ENCODE data around the gene TSEN34.
"Not testable (repeated sequence)": the region's sequence is repeated elsewhere in the genome, so short reads cannot be mapped to it uniquely, and the experiment has no call there.

TSEN34 gene

DNA sequence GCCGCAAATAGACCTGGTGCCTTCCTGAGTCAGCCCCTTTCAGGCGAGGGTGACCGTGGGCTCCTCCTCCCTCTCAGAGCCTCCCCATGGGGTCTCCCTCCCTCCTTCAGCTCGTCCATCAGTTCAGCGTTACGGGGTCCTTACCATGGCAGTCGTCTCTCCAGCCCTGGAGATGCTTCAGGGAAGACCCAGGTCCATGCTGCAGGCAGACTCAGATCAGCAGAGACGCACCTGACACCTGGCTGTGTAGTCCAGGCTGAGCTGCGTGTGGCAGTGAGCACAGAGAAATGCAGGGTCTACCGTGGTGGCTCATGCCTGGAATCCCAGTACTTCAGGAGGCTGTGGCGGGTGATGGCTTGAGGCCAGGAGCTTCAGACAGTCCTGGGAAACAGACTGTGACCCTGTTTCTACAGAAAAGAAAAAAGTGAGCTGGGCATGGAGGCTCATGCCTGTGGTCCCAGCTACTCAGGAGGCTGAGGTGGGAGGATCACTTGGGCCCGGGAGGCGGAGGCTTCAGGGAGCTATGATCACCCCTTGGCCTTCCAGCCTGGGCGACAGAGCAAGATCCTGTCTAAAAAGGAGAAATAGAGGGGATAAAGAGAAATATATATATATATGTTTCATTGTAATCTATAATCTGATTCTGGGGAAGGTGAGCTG is 32.3 kb downstream of the TSEN34 start:
- not testable (repeated sequence) for H3K36me3 Mint-ChIP-seq (ENCODE audit: low read depth); H3K27ac Mint-ChIP-seq; H3K4me3 Mint-ChIP-seq; H3K9me3 Mint-ChIP-seq; H3K4me1 Mint-ChIP-seq
- peaks cover 13% of the 10 kb centered on the region for H3K27me3 Mint-ChIP-seq (ENCODE audit: low read depth)

DNA sequence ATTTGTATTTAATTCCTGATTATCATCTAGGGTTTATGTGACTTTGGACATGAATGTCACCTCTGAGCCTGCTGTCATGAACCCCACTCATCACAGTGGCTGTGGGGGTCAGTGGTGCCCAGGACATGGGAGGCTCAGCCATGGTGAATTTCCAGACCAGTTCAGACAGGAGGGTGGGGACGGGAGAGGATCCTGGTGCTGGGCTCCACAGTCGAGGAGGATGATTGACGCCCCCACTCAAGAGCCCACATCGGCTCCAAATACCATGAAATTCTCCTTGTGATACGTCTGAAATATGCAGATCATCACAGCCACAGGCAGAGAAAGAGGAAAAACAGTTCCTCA is 32.8 kb downstream of the TSEN34 start:
- H3K4me3 Mint-ChIP-seq; H3K36me3 Mint-ChIP-seq (ENCODE audit: low read depth); H3K27ac Mint-ChIP-seq; H3K4me1 Mint-ChIP-seq; H3K9me3 Mint-ChIP-seq: not testable (repeated sequence)
- H3K27me3 Mint-ChIP-seq (ENCODE audit: low read depth) = peaks cover 13% of the 10 kb centered on the region

DNA sequence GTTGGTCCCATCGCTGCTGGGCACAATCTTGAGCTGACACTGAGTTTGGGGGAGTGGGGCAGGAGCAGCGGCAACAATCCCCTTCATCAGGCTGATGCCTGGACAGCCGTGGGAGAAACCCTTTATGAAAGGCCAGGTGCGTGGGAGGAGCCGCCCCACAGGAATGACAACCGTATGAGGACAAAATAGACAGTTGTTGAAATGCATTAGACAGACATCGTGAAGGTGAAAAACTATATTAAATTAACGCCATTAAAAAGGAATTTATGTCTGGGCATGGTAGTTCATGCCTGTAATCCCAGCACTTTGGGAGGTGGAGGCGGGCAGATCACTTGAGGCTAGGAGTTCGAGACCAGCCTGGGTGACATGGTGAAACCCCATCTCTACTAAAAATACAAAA is 33.5 kb downstream of the TSEN34 start:
- H3K4me1 Mint-ChIP-seq; H3K27ac Mint-ChIP-seq; H3K36me3 Mint-ChIP-seq (ENCODE audit: low read depth); H3K4me3 Mint-ChIP-seq: not testable (repeated sequence)
- Mint-ChIP-seq H3K9me3 (peaks cover 13% of the 10 kb centered on the region), H3K27me3 (ENCODE audit: low read depth) (peaks cover 17% of the 10 kb centered on the region)

DNA sequence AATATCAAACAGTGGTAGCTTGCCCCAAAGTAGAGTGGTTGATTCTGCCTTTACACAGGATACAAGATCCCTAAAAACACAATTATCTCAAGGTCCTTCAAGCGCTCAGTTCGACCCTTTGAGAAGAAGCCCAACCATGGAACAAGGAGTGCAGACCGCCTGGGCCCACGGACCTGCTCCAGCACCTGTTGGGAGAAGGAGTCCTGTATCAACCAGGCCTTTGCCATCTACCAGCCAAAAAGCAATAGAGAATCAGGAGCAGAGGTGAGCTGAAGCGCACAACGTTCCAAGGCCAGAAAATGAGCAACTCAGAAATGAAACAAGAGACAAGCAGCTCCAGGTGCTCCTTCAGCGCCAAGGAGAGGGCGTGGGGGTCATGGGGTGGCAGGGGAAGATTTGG is 38.0 kb downstream of the TSEN34 start:
- no peak overlapping the region for H3K4me3 Mint-ChIP-seq
- TF ChIP-seq, protein P1, sequence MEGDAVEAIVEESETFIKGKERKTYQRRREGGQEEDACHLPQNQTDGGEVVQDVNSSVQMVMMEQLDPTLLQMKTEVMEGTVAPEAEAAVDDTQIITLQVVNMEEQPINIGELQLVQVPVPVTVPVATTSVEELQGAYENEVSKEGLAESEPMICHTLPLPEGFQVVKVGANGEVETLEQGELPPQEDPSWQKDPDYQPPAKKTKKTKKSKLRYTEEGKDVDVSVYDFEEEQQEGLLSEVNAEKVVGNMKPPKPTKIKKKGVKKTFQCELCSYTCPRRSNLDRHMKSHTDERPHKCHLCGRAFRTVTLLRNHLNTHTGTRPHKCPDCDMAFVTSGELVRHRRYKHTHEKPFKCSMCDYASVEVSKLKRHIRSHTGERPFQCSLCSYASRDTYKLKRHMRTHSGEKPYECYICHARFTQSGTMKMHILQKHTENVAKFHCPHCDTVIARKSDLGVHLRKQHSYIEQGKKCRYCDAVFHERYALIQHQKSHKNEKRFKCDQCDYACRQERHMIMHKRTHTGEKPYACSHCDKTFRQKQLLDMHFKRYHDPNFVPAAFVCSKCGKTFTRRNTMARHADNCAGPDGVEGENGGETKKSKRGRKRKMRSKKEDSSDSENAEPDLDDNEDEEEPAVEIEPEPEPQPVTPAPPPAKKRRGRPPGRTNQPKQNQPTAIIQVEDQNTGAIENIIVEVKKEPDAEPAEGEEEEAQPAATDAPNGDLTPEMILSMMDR (IDR thresholded peaks at IDR 0.05; ENCODE audit: unreplicated experiment in 3 of 3) = no peak
- peaks cover 14% of the 10 kb centered on the region for H3K9me3 Mint-ChIP-seq
- no peak overlapping the region for H3K27ac Mint-ChIP-seq
- H3K4me1 Mint-ChIP-seq = no peaks in the 10 kb centered on the region
- peaks cover 4% of the 10 kb centered on the region for H3K36me3 Mint-ChIP-seq (ENCODE audit: low read depth)
- peaks cover 42% of the 10 kb centered on the region for H3K27me3 Mint-ChIP-seq (ENCODE audit: low read depth)

DNA sequence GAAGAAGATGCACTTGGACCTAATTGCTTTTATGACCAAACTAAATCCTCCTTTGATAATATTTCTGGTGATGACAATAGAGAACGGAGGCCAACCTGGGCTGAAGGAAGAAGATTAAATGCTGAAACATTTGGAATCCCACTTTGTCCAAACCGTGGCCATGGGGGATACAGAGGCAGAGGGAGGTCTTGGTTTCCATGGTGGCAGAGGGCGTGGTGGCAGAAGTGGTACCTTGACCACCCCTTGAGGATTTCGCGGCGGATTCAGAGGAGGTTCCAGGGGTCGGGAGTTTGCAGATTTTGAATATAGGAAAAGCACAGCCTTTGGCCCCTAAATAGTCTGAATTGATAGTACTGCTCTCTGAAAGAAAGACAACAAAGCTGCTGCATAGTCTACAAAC is 38.9 kb downstream of the TSEN34 start:
- Mint-ChIP-seq H3K27me3 (ENCODE audit: low read depth) (peaks cover 38% of the 10 kb centered on the region), H3K4me1 (no peaks in the 10 kb centered on the region), H3K27ac (no peak overlapping the region), H3K4me3 (no peak overlapping the region), H3K9me3 (peaks cover 22% of the 10 kb centered on the region), H3K36me3 (ENCODE audit: low read depth) (peaks cover 4% of the 10 kb centered on the region)
- TF ChIP-seq, protein P1 (IDR thresholded peaks at IDR 0.05; ENCODE audit: unreplicated experiment in 3 of 3) = no peak

DNA sequence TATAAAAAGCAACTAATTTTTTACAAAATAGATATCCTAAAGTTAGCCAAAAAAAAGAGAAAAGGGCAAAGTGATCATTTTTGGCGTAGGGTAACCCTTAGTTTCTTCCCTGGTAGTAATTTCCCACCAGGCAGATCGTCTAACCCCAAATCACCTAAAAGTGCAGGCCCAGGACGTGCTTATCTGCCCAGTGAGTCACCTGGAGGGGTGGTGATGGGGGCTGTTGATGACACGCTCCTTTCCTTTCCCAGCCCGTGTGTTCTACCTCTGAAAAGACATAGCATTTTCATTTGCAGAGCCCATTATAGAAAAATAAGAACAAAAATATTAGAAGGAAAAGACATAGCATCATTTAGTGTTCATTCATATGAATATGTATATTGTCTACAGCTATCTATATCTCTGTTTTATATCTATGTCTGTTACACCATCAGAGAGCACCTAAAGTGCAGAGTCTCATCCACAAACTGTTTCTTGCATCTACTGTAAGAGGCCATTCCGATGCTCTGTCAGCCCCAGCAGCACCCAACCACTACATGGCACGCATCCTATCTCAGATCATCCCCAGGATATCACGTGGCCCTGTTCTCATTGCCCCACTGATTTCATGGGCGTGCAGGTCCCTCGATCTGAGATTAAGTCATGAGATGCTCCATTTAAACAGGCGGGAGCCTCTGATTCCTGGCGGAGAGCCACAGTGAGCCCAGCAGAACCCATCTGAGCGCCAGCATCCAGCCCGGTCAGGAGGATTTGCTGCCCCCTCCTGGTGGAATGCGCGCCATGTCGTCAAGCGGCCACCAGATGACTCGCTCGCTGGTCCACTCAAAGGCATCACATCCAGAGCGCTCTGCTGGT is 40.2 kb downstream of the TSEN34 start:
- TF ChIP-seq, protein P1 (IDR thresholded peaks at IDR 0.05; ENCODE audit: unreplicated experiment in 3 of 3) = peak; percentile 94 to 98 (median 98)
- Mint-ChIP-seq H3K27me3 (ENCODE audit: low read depth) (peaks cover 38% of the 10 kb centered on the region), H3K27ac (no peak overlapping the region), H3K4me1 (no peaks in the 10 kb centered on the region), H3K36me3 (ENCODE audit: low read depth) (peaks cover 4% of the 10 kb centered on the region), H3K9me3 (peaks cover 25% of the 10 kb centered on the region), H3K4me3 (no peak overlapping the region)

DNA sequence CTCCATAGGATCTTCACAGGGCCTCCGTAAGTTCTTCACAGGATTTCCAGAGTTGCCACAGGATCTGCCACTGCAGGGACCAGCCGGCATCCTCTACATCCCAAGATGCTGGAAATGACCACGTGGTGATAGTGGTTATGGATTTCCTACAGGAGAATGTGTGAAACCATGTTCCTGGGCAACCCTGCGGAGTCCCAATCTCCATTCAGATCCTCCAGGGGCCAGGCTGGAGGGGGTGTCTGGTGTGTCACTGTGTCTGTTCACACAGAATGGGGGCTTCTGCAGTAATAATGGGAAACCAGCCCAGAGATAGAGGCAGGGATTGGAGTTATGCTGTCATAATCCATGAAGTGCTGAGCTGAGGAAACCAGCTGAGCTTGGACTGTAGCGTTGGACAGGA is 42.8 kb downstream of the TSEN34 start:
- Mint-ChIP-seq H3K27ac (no peak overlapping the region), H3K36me3 (ENCODE audit: low read depth) (no peaks in the 10 kb centered on the region), H3K4me1 (no peaks in the 10 kb centered on the region), H3K4me3 (no peak overlapping the region), H3K9me3 (peaks cover 16% of the 10 kb centered on the region), H3K27me3 (ENCODE audit: low read depth) (peaks cover 40% of the 10 kb centered on the region)
- TF ChIP-seq, protein P1 (IDR thresholded peaks at IDR 0.05; ENCODE audit: unreplicated experiment in 3 of 3) = no peak

DNA sequence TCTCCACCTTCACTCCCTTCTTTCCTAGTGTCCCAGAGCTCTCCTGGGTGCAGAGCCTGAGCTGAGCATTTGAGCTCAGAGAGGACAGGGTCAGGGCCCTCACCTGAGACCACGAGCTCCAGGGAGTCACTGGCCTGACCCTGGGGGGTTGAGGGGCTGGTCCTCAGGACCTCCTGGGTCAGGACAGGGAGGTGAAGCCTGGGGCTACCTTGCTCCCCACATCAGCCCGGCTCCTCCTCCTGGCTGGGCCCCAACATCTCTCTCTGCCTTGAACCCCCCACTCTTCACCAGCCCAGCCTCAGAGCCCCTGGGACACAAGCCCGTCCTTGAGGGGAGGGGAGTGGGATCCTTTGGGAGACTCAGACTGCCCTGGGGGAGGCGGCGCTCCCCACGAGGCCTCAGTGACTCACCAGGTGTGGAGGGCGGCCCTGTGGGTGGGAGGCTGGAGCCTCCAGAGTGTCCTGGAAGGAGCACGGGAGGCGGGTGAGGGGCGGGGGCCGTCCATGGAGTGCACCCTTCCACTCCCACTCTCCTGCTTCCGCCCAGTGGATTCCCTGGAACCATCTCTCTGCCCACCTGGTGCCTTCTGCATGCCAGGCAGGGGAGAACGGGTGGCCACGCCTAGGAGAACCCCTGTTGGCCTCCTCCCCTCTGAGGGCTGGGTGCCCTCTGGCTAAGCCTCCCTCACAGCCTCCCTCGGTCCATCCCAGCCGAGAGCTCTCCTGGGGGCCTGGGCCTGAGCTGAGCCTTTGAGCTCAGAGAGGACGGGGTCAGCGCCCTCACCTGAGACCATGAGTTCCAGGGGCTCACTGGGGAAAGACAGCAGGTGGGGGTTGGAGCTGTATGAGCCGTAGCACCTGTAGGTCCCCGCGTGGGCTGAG is 48.6 kb downstream of the TSEN34 start:
- H3K36me3 Mint-ChIP-seq (ENCODE audit: low read depth); H3K4me3 Mint-ChIP-seq; H3K27ac Mint-ChIP-seq; H3K27me3 Mint-ChIP-seq (ENCODE audit: low read depth); H3K9me3 Mint-ChIP-seq; H3K4me1 Mint-ChIP-seq: not testable (repeated sequence)

DNA sequence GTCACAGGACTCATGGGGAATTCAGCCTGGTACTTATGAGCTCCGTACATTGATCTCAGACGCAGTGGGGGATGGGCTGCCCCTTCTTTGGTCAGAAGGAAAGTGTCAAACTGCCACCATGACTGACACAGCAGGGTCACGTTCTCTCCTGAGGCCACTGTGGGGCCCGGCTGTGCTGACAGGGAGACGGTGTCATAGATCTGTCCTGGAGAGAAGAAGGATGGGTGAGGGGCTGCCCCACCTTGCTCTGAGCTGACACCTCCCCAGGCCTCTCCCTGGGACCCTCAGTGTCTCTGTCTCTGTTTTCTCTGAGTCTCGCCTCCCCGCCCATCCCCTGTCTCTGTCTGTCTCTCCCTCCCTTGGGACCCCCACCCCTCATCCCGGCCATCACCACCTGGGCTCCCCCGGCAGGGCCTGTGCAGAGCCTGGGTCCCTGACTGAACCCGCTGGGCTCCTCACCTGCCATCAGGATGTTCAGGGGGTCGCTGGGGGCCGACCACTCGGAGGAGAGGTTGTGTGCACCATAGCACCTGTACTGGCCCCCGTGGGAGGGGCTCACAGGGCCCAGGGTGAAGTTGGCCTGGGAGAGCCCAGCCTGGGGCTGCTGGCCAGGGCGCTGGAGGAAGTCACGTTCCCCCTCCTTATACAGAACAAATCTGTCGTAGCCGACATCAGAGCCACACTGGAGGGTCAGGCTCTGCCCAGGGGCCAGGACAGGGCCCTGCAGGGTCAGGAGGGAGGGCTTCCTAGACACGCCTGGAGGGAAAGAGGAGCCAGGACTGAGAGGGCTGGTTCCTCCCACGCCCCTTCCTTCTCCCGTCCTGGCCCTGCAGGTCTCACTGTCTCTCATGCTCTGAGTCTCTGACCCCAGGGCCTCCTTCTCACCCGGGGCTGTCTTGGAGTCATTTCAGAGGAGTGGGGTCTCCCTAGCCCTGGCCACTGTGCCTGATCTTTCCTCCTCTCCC is 49.5 kb downstream of the TSEN34 start:
- not testable (repeated sequence) for H3K9me3 Mint-ChIP-seq; H3K4me1 Mint-ChIP-seq; H3K36me3 Mint-ChIP-seq (ENCODE audit: low read depth); H3K27ac Mint-ChIP-seq; H3K4me3 Mint-ChIP-seq; H3K27me3 Mint-ChIP-seq (ENCODE audit: low read depth)

Data from nephron (organoid).